IMR-90 (cell line): ENCODE data around the gene TIGD1. TPM values are rescaled to one million over a fixed set of nuclear protein-coding genes. Genes with fewer than 3 reads are reported as not detected.
A peak's percentile ranks its signal among the peaks of the same experiment; 100 is the strongest.

Experiments
- ATAC-seq: fragments of 200-7000 bp; cut with Tn5 transposase; 2 replicates; pipeline ENCODE4 v1.9.1; 2020; ENCODE audit warnings: low read depth, mild to moderate bottlenecking, moderate library complexity
- BruUV-seq: library from RNA; stranded (reverse); fragments of 400-500 nt; replicated peaks from 2 replicates; lab custom pipeline; 2021; lab: Mats Ljungman, UMichigan
- CTCF ChIA-PET: fragments of 300-600 bp; formaldehyde crosslinking; extraction: SDS; loops from one replicate; lab custom pipeline; 2021; ENCODE audit warnings: antibody characterized with exemption; lab: Yijun Ruan, JAX
- POLR2A ChIA-PET: fragments of 300-600 bp; sonication (Branson Sonifier 250); formaldehyde crosslinking; loops from one replicate; lab custom pipeline; 2022; ENCODE audit warnings: antibody characterized with exemption; ENCODE audit not compliant: unreplicated experiment; lab: Charles Lee
- DNase-seq: peaks from one replicate; pipeline ENCODE4 v3.0.0; 2013
- H2AFZ ChIP-seq: replicated peaks from 2 replicates; pipeline ENCODE3; 2013; ENCODE audit warnings: low read length, mild to moderate bottlenecking; ENCODE audit not compliant: poor library complexity
- H2AK5ac ChIP-seq: 2 replicates; pipeline ENCODE4 v1.6.1; 2013; ENCODE audit warnings: low read depth, low read length, inconsistent platforms
- H2AK9ac ChIP-seq: replicated peaks from 2 replicates; pipeline ENCODE3; 2013; ENCODE audit warnings: mild to moderate bottlenecking, low read depth, low read length, moderate library complexity; ENCODE audit not compliant: poor library complexity
- H2BK120ac ChIP-seq: 2 replicates; pipeline ENCODE4 v1.6.1; 2013; ENCODE audit warnings: low read depth, low read length, inconsistent platforms
- H2BK15ac ChIP-seq: 3 replicates; pipeline ENCODE4 v1.6.1; 2013; ENCODE audit warnings: low read depth, low read length, inconsistent platforms
- H2BK20ac ChIP-seq: 2 replicates; pipeline ENCODE4 v1.6.1; 2013; ENCODE audit warnings: low read depth, mild to moderate bottlenecking, inconsistent platforms, low read length, moderate library complexity
- H2BK5ac ChIP-seq: 2 replicates; pipeline ENCODE4 v1.6.1; 2013; ENCODE audit warnings: mild to moderate bottlenecking, low read depth, low read length, inconsistent platforms; ENCODE audit not compliant: poor library complexity, severe bottlenecking
- H3K14ac ChIP-seq: replicated peaks from 2 replicates; pipeline ENCODE4 v1.6.1; 2013; ENCODE audit warnings: low read depth, low read length, inconsistent platforms
- H3K18ac ChIP-seq: 2 replicates; pipeline ENCODE4 v1.6.1; 2013; ENCODE audit warnings: low read depth, low read length, control low read depth
- H3K23ac ChIP-seq: 2 replicates; pipeline ENCODE4 v1.6.1; 2013; ENCODE audit warnings: low read depth, low read length, inconsistent platforms
- H3K27ac ChIP-seq: 2 replicates; pipeline ENCODE4 v1.5.1; 2013; ENCODE audit warnings: mild to moderate bottlenecking, control low read depth, low read length; ENCODE audit not compliant: insufficient read depth
- H3K27me3 ChIP-seq: 2 replicates; pipeline ENCODE4 v1.6.1; 2013; ENCODE audit warnings: low read length; ENCODE audit not compliant: control insufficient read depth, insufficient read depth
- H3K36me3 ChIP-seq: 2 replicates; pipeline ENCODE4 v1.6.1; 2013; ENCODE audit warnings: low read length, mixed read lengths; ENCODE audit not compliant: control insufficient read depth, insufficient read depth
- H3K4ac ChIP-seq: 2 replicates; pipeline ENCODE4 v1.6.1; 2013; ENCODE audit warnings: low read depth, low read length, inconsistent platforms
- H3K4me1 ChIP-seq: 2 replicates; pipeline ENCODE4 v1.6.1; 2013; ENCODE audit warnings: low read length, mixed read lengths; ENCODE audit not compliant: control insufficient read depth, insufficient read depth
- H3K4me2 ChIP-seq: 2 replicates; pipeline ENCODE4 v1.6.1; 2013; ENCODE audit warnings: low read depth, mild to moderate bottlenecking, control low read depth, low read length, moderate library complexity
- H3K4me3 ChIP-seq: 2 replicates; pipeline ENCODE4 v1.5.1; 2013; ENCODE audit warnings: low read depth, mild to moderate bottlenecking, control low read depth, low read length, moderate library complexity; ENCODE audit not compliant: insufficient read depth
- H3K56ac ChIP-seq: 2 replicates; pipeline ENCODE4 v1.6.1; 2013; ENCODE audit warnings: low read length, inconsistent platforms; ENCODE audit not compliant: insufficient read depth; ENCODE audit errors: extremely low read depth
- H3K79me1 ChIP-seq, 2 experiments: 2 replicates each; pipeline ENCODE4 v1.6.1; 2013; ENCODE audit warnings: low read length in 2 of 2, inconsistent platforms in 1 of 2, low read depth in 1 of 2
- H3K9ac ChIP-seq: 2 replicates; pipeline ENCODE4 v1.6.1; 2013; ENCODE audit warnings: low read depth, low read length, control low read depth
- H3K9me1 ChIP-seq: 2 replicates; pipeline ENCODE4 v1.6.1; 2013; ENCODE audit warnings: low read length, inconsistent platforms; ENCODE audit not compliant: insufficient read depth
- H3K9me3 ChIP-seq: 2 replicates; pipeline ENCODE4 v1.6.1; 2013; ENCODE audit warnings: low read length; ENCODE audit not compliant: control insufficient read depth, insufficient read depth
- H4K20me1 ChIP-seq: 2 replicates; pipeline ENCODE4 v1.6.1; 2013; ENCODE audit warnings: low read length, inconsistent platforms; ENCODE audit not compliant: insufficient read depth
- H4K5ac ChIP-seq: 2 replicates; pipeline ENCODE4 v1.6.1; 2013; ENCODE audit warnings: mild to moderate bottlenecking, low read depth, low read length, control low read depth
- H4K8ac ChIP-seq, 2 experiments: 2 replicates each; pipeline ENCODE4 v1.6.1; 2013; ENCODE audit warnings: low read depth in 2 of 2, low read length in 2 of 2, control low read depth in 1 of 2, inconsistent platforms in 1 of 2
- H4K91ac ChIP-seq: 2 replicates; pipeline ENCODE4 v1.6.1; 2013; ENCODE audit warnings: low read depth, low read length, inconsistent platforms; ENCODE audit not compliant: insufficient read depth
- BHLHE40 ChIP-seq: fragments of 150-350 bp; IDR thresholded peaks from 2 replicates; pipeline ENCODE4 v1.6.1; 2016; ENCODE audit warnings: mild to moderate bottlenecking, low read depth, low read length
- CEBPB ChIP-seq: IDR thresholded peaks from 2 replicates; pipeline ENCODE4 v1.6.1; 2012; ENCODE audit warnings: low read depth, low read length, improper control_type of control experiment
- CHD1 ChIP-seq: IDR thresholded peaks from 2 replicates; pipeline ENCODE4 v1.6.1; 2012; ENCODE audit warnings: low read depth, low read length, improper control_type of control experiment
- CTCF ChIP-seq: conservative IDR thresholded peaks from 2 replicates; pipeline ENCODE4 v1.5.1; 2012; ENCODE audit warnings: mild to moderate bottlenecking, low read depth, low read length, improper control_type of control experiment
- FOS ChIP-seq: fragments of 150-350 bp; IDR thresholded peaks from 2 replicates; pipeline ENCODE4 v1.6.1; 2016; ENCODE audit warnings: low read depth, low read length
- MAZ ChIP-seq: IDR thresholded peaks from 2 replicates; pipeline ENCODE4 v1.6.1; 2012; ENCODE audit warnings: low read depth, mild to moderate bottlenecking, low read length, improper control_type of control experiment, moderate library complexity, borderline replicate concordance
- NFE2L2 ChIP-seq: fragments of 150-350 bp; IDR thresholded peaks from 2 replicates; pipeline ENCODE4 v1.6.1; 2016; ENCODE audit warnings: low read depth, mild to moderate bottlenecking, low read length
- POLR2A ChIP-seq: IDR thresholded peaks from 2 replicates; pipeline ENCODE4 v1.6.1; 2012; ENCODE audit warnings: mild to moderate bottlenecking, low read depth, low read length
- RAD21 ChIP-seq: IDR thresholded peaks from 2 replicates; pipeline ENCODE4 v1.6.1; 2012; ENCODE audit warnings: low read length, improper control_type of control experiment
- RFX5 ChIP-seq: IDR thresholded peaks from 2 replicates; pipeline ENCODE4 v1.8.0; 2012; ENCODE audit warnings: low read depth, mild to moderate bottlenecking, low read length, moderate library complexity
- SMC3 ChIP-seq: fragments of 150-350 bp; IDR thresholded peaks from 2 replicates; pipeline ENCODE4 v1.6.1; 2016; ENCODE audit warnings: low read depth, mild to moderate bottlenecking, antibody characterized with exemption, low read length, moderate library complexity
- WGBS, 2 experiments: methylation state at CpG; one replicate each; pipeline versions ENCODE4 v1.1.5 to v1.1.7; 2013; ENCODE audit warnings: missing lambda C conversion rate in 2 of 2; ENCODE audit not compliant: insufficient read length in 1 of 2; ENCODE audit errors: extremely low coverage in 2 of 2; 5-methylcytosine and 5-hydroxymethylcytosine counted together
- dilution Hi-C: fragments of 300-500 bp; cut with HindIII; formaldehyde crosslinking; loops from one replicate; pipeline ENCODE4 v1.14.3; 2018; ENCODE audit warnings: low sequenced_read_pairs; ENCODE audit not compliant: unreplicated experiment
- in situ Hi-C: fragments of 300-500 bp; cut with MboI; formaldehyde crosslinking; loops from 3 replicates; pipeline ENCODE4 v1.14.3; 2019; ENCODE audit warnings: low sequenced_read_pairs, inconsistent platforms, mixed read lengths
- intact Hi-C: fragments of 100-400 bp; cut with micrococcal nuclease; formaldehyde crosslinking; loops from 2 replicates; pipeline ENCODE4 v1.10.0; 2022
- polyA plus RNA-seq, 3 experiments: library from polyadenylated mRNA; depleted of rRNA; stranded (reverse); fragments of >200 nt; gene quantifications; 2 replicates each; pipeline ENCODE4 v1.2.3, GENCODE V29; 2012; ENCODE audit warnings: low replicate concordance in 1 of 3
- total RNA-seq: library from RNA; depleted of rRNA; stranded (reverse); fragments of >200 nt; gene quantifications from 2 replicates; pipeline ENCODE4 v1.2.3, GENCODE V29; 2012

Gene TIGD1
- total and polyA plus RNA-seq, 2 of the 4 experiments (the other 2 are of a cell fraction): 2.7 to 2.9 TPM

GRCh38 chr2:232521959-232522622, 28.3 kb downstream of the TIGD1 start:
- Histone ChIP-seq H4K91ac (no peak overlapping the region), H3K18ac (no peak overlapping the region), H3K27me3 (peaks cover 73% of the 10 kb centered on the region), H2AK9ac (no peak overlapping the region), H3K9ac (no peak overlapping the region), H2BK15ac (no peak overlapping the region), H3K9me3 (no peaks in the 10 kb centered on the region), H3K14ac (no peak overlapping the region), H2AK5ac (no peak overlapping the region), H4K5ac (no peak overlapping the region), H3K9me1 (no peaks in the 10 kb centered on the region), H2BK120ac (no peak overlapping the region), H3K56ac (no peak overlapping the region), H3K79me1 (no peaks in the 10 kb centered on the region), H4K20me1 (no peaks in the 10 kb centered on the region), H3K4me1 (no peaks in the 10 kb centered on the region), H2BK20ac (no peak overlapping the region), H3K4ac (no peak overlapping the region), H3K4me2 (no peak overlapping the region), H3K23ac (no peak overlapping the region), H3K27ac (no peak overlapping the region), H3K36me3 (no peaks in the 10 kb centered on the region), H2BK5ac (no peak overlapping the region), H3K4me3 (no peak overlapping the region), H2AFZ (peak overlapping the region; percentile 77), H4K8ac (no peak overlapping the region)
- dilution Hi-C loops: no loop called here
- 3% methylated on average over 19 of the region's 66 CpGs; no CpG with 5 or more reads in 1 of the 2 experiments for WGBS, 2 experiments
- ChIA-PET POLR2A (no interaction called here), CTCF (interaction anchor here (1.8 kb wide), 1 partner anchor 75 kb away, joined by 4 read pairs; no protein-coding TSS in a partner anchor)
- no peak for DNase-seq
- no TSS peak for BruUV-seq
- in situ Hi-C loops: no loop called here
- ATAC-seq: peak; percentile 75
- TF ChIP-seq CEBPB: no peak
- no peak for TF ChIP-seq BHLHE40
- TF ChIP-seq POLR2A: no peak
- no peak for TF ChIP-seq CHD1
- no peak for TF ChIP-seq NFE2L2
- no peak for TF ChIP-seq MAZ
- peak; percentile 72 for TF ChIP-seq RAD21
- TF ChIP-seq FOS: no peak
- no peak for TF ChIP-seq RFX5
- TF ChIP-seq SMC3: no peak; the same call in 1 of the 2 replicates
- TF ChIP-seq CTCF: peak; percentile 70
- intact Hi-C loops: loop anchor here (1.0 kb wide), 1 partner anchor 75 kb away; no protein-coding TSS in a partner anchor
